Fibroblast of gingiva (primary cell): ENCODE results near the gene BARHL1.
A peak's percentile ranks its signal among the peaks of the same experiment; 100 is the strongest.

Experiments used
- DNase-seq: peaks from one replicate; pipeline ENCODE4 v3.0.0-alpha.2; 2011; ENCODE audit warnings: low read depth

The BARHL1 gene

GRCh38 chr9:132616725-132617124 is 34.3 kb downstream of the BARHL1 start:
- no peak for DNase-seq

GRCh38 chr9:132622159-132622558 is 39.8 kb downstream of the BARHL1 start:
- DNase-seq = no peak

GRCh38 chr9:132626285-132626684 is 43.9 kb downstream of the BARHL1 start:
- no peak for DNase-seq

- DNase-seq = no peak
Measured at GRCh38 chr9:132627106-132627505, 44.7 kb downstream of the BARHL1 start.

GRCh38 chr9:132627594-132627993 is 45.2 kb downstream of the BARHL1 start:
- no peak for DNase-seq

GRCh38 chr9:132628746-132629145 is 46.3 kb downstream of the BARHL1 start:
- no peak for DNase-seq

- no peak for DNase-seq
Measured at GRCh38 chr9:132630116-132630515, 47.7 kb downstream of the BARHL1 start.

GRCh38 chr9:132630811-132631210 is 48.4 kb downstream of the BARHL1 start:
- no peak for DNase-seq

GRCh38 chr9:132631280-132631679 is 48.9 kb downstream of the BARHL1 start:
- no peak for DNase-seq

- no peak for DNase-seq
Measured at GRCh38 chr9:132631685-132632084, 49.3 kb downstream of the BARHL1 start.

GRCh38 chr9:132632413-132633129 is 50.2 kb downstream of the BARHL1 start:
- DNase-seq = no peak

GRCh38 chr9:132634327-132634726 is 51.9 kb downstream of the BARHL1 start:
- no peak for DNase-seq

GRCh38 chr9:132637351-132637750 is 54.9 kb downstream of the BARHL1 start:
- DNase-seq = no peak

GRCh38 chr9:132637801-132638200 is 55.4 kb downstream of the BARHL1 start:
- no peak for DNase-seq

- peak; percentile 57 for DNase-seq
Measured at GRCh38 chr9:132638240-132638639, 55.8 kb downstream of the BARHL1 start.

GRCh38 chr9:132639322-132639721 is 56.9 kb downstream of the BARHL1 start:
- no peak for DNase-seq
